Tibial artery (tissue), 4 donors: Measurements from ENCODE around the gene LRRFIP1.
A peak's percentile ranks its signal among the peaks of the same experiment; 100 is the strongest.

Experiments
- DNase-seq, 2 donors: peaks; one replicate each; pipeline ENCODE4 v3.0.0-alpha.2; 2019
- H3K27ac ChIP-seq, 2 donors: fragments of 200-600 bp; sonication (generic) in 1 of 2; 1 replicate in 1 of 2; 2 replicates in 1 of 2; pipeline ENCODE4 v1.5.1; 2018 to 2019; ENCODE audit warnings: mild to moderate bottlenecking in 1 of 2
- H3K27me3 ChIP-seq, 2 donors: fragments of 200-600 bp; sonication (generic) in 1 of 2; one replicate each; pipeline versions ENCODE4 v1.5.1 to v1.6.0; 2016 to 2019
- H3K36me3 ChIP-seq, 3 donors: fragments of 200-600 bp; sonication (generic) in 2 of 3; one replicate each; pipeline ENCODE4 v1.5.1; 2016 to 2019; ENCODE audit warnings: mild to moderate bottlenecking in 2 of 3
- H3K4me1 ChIP-seq, 4 donors: fragments of 200-600 bp; sonication (generic) in 2 of 4; 1 replicate in 3 of 4; 2 replicates in 1 of 4; pipeline ENCODE4 v1.5.1; 2016 to 2019
- H3K4me3 ChIP-seq, 2 donors: fragments of 200-600 bp; sonication (generic) in 1 of 2; 1 replicate in 1 of 2; 2 replicates in 1 of 2; pipeline ENCODE4 v1.5.1; 2018 to 2019; ENCODE audit warnings: mild to moderate bottlenecking in 2 of 2
- H3K9me3 ChIP-seq, 3 donors: fragments of 200-600 bp; sonication (generic) in 1 of 3; one replicate each; pipeline ENCODE4 v1.5.1; 2016 to 2019
- intact Hi-C: fragments of 100-400 bp; cut with DNase I; formaldehyde crosslinking; loops from one replicate; pipeline ENCODE4 v1.15.0; 2023; ENCODE audit warnings: low total_unique reads
- TF ChIP-seq, protein P1 (sequence below), 2 experiments: fragments of 200-600 bp in 1 of 2; fragments of 450-650 bp in 1 of 2; IDR thresholded peaks; one replicate each; pipeline ENCODE4 v1.5.1; 2017 to 2019; ENCODE audit warnings: antibody characterized with exemption in 2 of 2, mild to moderate bottlenecking in 1 of 2, moderate library complexity in 1 of 2

LRRFIP1 gene

DNA sequence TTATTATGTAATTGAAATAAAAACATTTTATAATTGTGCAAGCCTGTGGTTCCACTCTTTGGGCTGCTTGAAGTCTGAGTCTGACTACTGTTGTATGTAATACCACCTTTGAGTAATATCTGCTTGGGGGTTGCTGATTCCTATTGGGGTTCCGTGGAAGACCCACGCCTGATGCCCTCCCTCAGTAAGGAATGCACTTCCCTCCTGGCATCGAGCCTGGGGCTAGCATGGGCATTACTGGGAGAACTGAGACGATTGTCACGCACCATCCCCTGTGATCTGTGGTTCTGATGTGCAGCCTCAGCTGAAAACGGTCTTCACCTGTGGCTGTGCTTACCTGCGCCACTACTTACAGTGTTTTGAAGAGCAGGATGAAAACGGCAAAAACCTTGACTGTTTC, 138.5 kb downstream of the LRRFIP1 start:
- intact Hi-C loops = loop anchor here (10.0 kb wide), 1 partner anchor 651 kb away; no protein-coding TSS in a partner anchor
- no peak for DNase-seq
- Histone ChIP-seq H3K4me1 (peaks cover 0 to 21% (median 6%) of the 10 kb centered on the region in 4 donors), H3K36me3 (peaks cover 41 to 75% (median 67%) of the 10 kb centered on the region in 3 donors), H3K4me3 (no peak overlapping the region), H3K27ac (peak overlapping the region; percentile 17 to 51), H3K27me3 (no peaks in the 10 kb centered on the region), H3K9me3 (no peaks in the 10 kb centered on the region)
- TF ChIP-seq, protein P1, sequence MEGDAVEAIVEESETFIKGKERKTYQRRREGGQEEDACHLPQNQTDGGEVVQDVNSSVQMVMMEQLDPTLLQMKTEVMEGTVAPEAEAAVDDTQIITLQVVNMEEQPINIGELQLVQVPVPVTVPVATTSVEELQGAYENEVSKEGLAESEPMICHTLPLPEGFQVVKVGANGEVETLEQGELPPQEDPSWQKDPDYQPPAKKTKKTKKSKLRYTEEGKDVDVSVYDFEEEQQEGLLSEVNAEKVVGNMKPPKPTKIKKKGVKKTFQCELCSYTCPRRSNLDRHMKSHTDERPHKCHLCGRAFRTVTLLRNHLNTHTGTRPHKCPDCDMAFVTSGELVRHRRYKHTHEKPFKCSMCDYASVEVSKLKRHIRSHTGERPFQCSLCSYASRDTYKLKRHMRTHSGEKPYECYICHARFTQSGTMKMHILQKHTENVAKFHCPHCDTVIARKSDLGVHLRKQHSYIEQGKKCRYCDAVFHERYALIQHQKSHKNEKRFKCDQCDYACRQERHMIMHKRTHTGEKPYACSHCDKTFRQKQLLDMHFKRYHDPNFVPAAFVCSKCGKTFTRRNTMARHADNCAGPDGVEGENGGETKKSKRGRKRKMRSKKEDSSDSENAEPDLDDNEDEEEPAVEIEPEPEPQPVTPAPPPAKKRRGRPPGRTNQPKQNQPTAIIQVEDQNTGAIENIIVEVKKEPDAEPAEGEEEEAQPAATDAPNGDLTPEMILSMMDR (IDR thresholded peaks at IDR 0.05) = no peak

DNA sequence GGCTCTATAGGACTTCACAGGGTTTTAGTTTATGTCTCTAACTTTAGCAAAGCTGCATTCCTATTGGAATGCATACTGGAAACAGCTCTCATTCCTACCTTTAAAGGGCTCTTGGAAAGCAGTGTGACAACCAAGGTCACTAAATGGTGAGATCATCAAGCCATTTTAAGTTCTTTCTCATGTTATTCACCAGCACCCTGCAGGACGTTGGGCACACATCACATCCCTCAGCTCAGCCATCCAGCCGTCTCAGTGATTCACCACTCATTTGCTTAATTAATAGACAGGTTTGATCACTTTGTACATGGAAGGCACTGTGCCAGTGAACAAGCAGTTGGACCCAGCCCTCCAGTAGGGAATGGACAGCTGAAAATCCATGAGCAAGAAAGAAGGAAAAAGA, 139.0 kb downstream of the LRRFIP1 start:
- H3K27ac ChIP-seq = peak overlapping the region; percentile 17 to 51
- peaks cover 0 to 21% (median 6%) of the 10 kb centered on the region in 4 donors for H3K4me1 ChIP-seq
- H3K4me3 ChIP-seq = no peak overlapping the region
- H3K9me3 ChIP-seq = no peaks in the 10 kb centered on the region
- H3K27me3 ChIP-seq = no peaks in the 10 kb centered on the region
- DNase-seq = no peak
- intact Hi-C loops = loop anchor here (10.0 kb wide), 1 partner anchor 652 kb away; no protein-coding TSS in a partner anchor
- TF ChIP-seq, protein P1 (IDR thresholded peaks at IDR 0.05) = no peak
- H3K36me3 ChIP-seq = peaks cover 42 to 76% (median 67%) of the 10 kb centered on the region in 3 donors

DNA sequence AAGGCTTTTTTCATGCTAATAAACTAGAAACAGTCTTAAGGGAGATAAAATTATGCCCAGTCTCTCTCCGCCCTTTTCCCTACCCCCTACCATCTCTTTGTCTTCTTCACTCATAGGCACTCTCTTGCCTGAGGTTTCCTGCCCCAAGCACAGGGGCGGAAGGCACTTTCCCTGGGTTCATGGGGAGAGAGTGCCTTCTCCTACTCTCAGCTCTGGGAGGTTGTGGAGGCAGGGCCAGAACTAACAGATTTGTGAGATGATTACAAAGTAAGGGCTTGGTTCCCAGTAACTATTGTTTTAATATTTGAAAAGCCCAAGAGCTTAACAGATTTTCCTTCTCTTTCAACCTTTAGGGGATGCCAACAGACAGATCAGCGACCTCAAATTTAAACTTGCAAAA, 145.1 kb downstream of the LRRFIP1 start:
- Histone ChIP-seq H3K9me3 (no peaks in the 10 kb centered on the region), H3K36me3 (peaks cover 68 to 87% (median 78%) of the 10 kb centered on the region in 3 donors), H3K27me3 (no peaks in the 10 kb centered on the region), H3K4me1 (peaks cover 0 to 2% (median 0%) of the 10 kb centered on the region in 4 donors), H3K27ac (peak overlapping the region in 1 of 2 donors; percentile 36), H3K4me3 (no peak overlapping the region)
- DNase-seq = no peak
- intact Hi-C loops = no loop called here
- TF ChIP-seq, protein P1 (IDR thresholded peaks at IDR 0.05) = no peak

DNA sequence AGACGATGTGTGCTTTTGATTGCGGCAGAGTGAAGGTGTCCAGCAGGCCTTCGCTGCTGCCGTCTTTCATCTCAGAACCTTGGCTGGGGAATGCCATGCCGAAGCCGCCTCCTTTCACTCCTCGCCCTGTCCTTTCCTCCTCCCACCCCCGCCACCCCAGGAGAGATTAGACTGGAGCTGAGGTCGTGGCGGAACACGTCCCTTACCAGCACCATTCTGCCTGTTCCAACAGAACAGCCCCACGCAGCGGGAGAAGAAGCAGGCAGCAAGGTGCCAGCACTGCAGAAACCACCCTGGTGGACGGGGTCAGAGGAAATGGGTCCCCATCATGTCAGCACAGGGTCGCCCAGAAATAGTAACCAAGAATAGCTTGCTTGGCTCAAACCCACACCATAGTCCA, 146.4 kb downstream of the LRRFIP1 start:
- Histone ChIP-seq H3K27me3 (no peaks in the 10 kb centered on the region), H3K36me3 (peaks cover 76 to 97% (median 86%) of the 10 kb centered on the region in 3 donors), H3K4me3 (no peak overlapping the region), H3K27ac (no peak overlapping the region), H3K9me3 (no peaks in the 10 kb centered on the region), H3K4me1 (no peaks in the 10 kb centered on the region)
- no peak for DNase-seq
- intact Hi-C loops = no loop called here
- TF ChIP-seq, protein P1 (IDR thresholded peaks at IDR 0.05) = no peak

DNA sequence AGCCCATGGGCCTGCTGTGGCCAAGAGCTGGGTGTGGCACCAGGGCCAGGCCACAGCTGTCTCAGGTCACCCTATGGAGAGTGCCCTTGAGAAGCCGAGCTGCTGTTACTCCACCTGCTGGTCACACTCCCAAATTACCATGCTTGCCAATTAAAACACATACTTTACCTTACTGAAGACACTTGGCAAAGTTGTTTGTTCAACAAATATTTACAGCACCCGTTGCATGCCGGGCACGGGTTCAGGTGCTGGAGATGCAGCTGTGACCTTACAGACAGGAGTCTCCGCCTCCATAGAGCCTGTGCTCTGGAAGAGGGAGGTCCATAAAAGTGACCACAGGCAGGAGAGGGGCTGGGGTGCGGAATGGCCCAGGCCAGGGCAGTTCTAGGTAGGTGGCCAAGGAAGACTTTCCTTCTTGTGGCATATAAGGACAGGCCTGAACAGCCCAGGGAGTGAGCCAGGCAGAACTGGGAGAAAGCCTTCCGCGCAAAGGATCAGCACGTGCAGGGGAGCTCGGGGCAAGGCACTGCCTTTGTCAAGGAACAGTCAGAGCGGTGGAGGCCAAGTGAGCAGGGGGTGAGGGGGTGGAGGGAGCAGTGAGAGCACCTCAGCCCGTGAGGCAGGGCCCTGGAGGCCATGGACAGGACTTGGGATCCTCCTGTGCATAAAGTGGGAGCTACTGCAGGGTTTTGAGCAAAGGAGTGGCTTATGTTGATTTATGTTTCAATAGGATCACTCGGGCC, 147.6 kb downstream of the LRRFIP1 start:
- intact Hi-C loops = no loop called here
- Histone ChIP-seq H3K9me3 (no peaks in the 10 kb centered on the region), H3K4me3 (no peak overlapping the region), H3K4me1 (no peaks in the 10 kb centered on the region), H3K36me3 (peaks cover 78 to 97% (median 87%) of the 10 kb centered on the region in 3 donors), H3K27me3 (no peaks in the 10 kb centered on the region), H3K27ac (no peak overlapping the region)
- TF ChIP-seq, protein P1 (IDR thresholded peaks at IDR 0.05) = peak; percentile 43 to 47
- DNase-seq = no peak
